Suppressor macrophage treated with lipopolysaccharide for 1 hour (primary cell): ENCODE data around the gene SETD1A.

Source experiments
- DNase-seq, 3 donors: peaks; one replicate each; pipeline ENCODE4 v3.0.0-alpha.2; 2020 to 2022

Gene SETD1A

GRCh38 chr16:30983898-30984610 is 26.5 kb downstream of the SETD1A start:
- DNase-seq, result no peak

GRCh38 chr16:30984669-30985400 is 27.3 kb downstream of the SETD1A start, which contains the start of gene HSD3B7:
Gene HSD3B7, plus strand, starts transcription at chr16:30985207. Its CDS starts 452 bp downstream, at chr16:30985659.
- peak; percentile 83 to 96 (median 92) for DNase-seq

- DNase-seq, result no peak
These were observed 28.0 kb downstream of the SETD1A start for GRCh38 chr16:30985401-30986128.

GRCh38 chr16:30986129-30986991 is 28.8 kb downstream of the SETD1A start:
- no peak for DNase-seq

GRCh38 chr16:30987581-30988190 is 30.1 kb downstream of the SETD1A start:
- DNase-seq, result no peak

GRCh38 chr16:30989469-30990047 is 32.0 kb downstream of the SETD1A start:
- no peak for DNase-seq

- DNase-seq, result no peak
These were observed 32.6 kb downstream of the SETD1A start for GRCh38 chr16:30990105-30990504.

- no peak for DNase-seq
These were observed 33.5 kb downstream of the SETD1A start for GRCh38 chr16:30991052-30991451.

GRCh38 chr16:30992276-30992780 is 34.8 kb downstream of the SETD1A start:
- no peak for DNase-seq

- DNase-seq, result no peak
These were observed 35.6 kb downstream of the SETD1A start for GRCh38 chr16:30992931-30993816.

- no peak for DNase-seq
These were observed 38.4 kb downstream of the SETD1A start for GRCh38 chr16:30995927-30996323.

- peak in 2 of 3 donors; percentile 24 to 30 for DNase-seq
These were observed 38.9 kb downstream of the SETD1A start for GRCh38 chr16:30996324-30996984.

- DNase-seq, result peak; percentile 83 to 97 (median 94)
These were observed 39.6 kb downstream of the SETD1A start for GRCh38 chr16:30996985-30997724.

GRCh38 chr16:30997725-30998711 is 40.5 kb downstream of the SETD1A start:
- DNase-seq, result peak; percentile 30 to 50 (median 37)

- peak in 1 of 3 donors; percentile 30 for DNase-seq
These were observed 41.6 kb downstream of the SETD1A start for GRCh38 chr16:30998852-30999761.

- peak in 1 of 3 donors; percentile 23 for DNase-seq
These were observed 43.3 kb downstream of the SETD1A start for GRCh38 chr16:31000671-31001382.
